HFF-Myc (cell line): ENCODE data around the gene LENG1.

ENCODE experiments used
- DNase-seq: peaks from one replicate; pipeline ENCODE4 v3.0.0-alpha.2; 2011; ENCODE audit warnings: low read depth; ENCODE audit errors: extremely low read depth
- H3K4me3 ChIP-seq: replicated peaks from 2 replicates; pipeline ENCODE4 v1.5.1; 2011; ENCODE audit warnings: low read depth, mild to moderate bottlenecking, control low read depth, low read length
- CTCF ChIP-seq: IDR thresholded peaks from 2 replicates; pipeline ENCODE4 v1.5.1; 2012; ENCODE audit warnings: mild to moderate bottlenecking, low read depth, low read length, control low read depth; ENCODE audit errors: missing control alignments

Gene LENG1

GRCh38 chr19:54124393-54124792 lies 35.1 kb downstream of the LENG1 start:
- no peak for TF ChIP-seq CTCF
- DNase-seq: no peak

GRCh38 chr19:54123682-54124081 lies 35.8 kb downstream of the LENG1 start:
- DNase-seq: no peak
- no peak overlapping the region for H3K4me3 ChIP-seq
- no peak for TF ChIP-seq CTCF

More at GRCh38 chr19:54124393-54124792, 35.1 kb downstream of the LENG1 start:
- H3K4me3 ChIP-seq: no peak overlapping the region

DNA sequence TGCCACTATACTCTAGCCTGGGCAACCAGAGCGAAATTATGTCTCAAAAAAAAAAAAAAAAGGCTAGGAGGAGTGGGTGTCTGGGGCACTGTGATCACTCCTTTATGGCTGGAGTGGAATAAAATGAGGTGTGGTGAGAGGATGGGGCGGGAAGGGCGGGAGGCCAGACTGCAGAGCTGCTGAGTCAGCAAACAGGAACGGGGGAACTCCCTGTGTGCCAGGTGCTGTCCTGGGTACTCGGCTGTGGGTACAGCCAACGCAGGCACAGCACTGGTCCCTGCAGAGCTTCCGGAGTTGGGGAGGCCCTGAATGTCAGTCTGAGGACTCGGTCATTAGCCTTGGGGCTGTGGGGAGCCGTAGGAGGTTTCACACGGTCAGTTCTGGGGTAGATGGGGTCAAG lies 38.3 kb downstream of the LENG1 start:
- no peak overlapping the region for H3K4me3 ChIP-seq
- no peak for TF ChIP-seq CTCF
- DNase-seq: no peak

DNA sequence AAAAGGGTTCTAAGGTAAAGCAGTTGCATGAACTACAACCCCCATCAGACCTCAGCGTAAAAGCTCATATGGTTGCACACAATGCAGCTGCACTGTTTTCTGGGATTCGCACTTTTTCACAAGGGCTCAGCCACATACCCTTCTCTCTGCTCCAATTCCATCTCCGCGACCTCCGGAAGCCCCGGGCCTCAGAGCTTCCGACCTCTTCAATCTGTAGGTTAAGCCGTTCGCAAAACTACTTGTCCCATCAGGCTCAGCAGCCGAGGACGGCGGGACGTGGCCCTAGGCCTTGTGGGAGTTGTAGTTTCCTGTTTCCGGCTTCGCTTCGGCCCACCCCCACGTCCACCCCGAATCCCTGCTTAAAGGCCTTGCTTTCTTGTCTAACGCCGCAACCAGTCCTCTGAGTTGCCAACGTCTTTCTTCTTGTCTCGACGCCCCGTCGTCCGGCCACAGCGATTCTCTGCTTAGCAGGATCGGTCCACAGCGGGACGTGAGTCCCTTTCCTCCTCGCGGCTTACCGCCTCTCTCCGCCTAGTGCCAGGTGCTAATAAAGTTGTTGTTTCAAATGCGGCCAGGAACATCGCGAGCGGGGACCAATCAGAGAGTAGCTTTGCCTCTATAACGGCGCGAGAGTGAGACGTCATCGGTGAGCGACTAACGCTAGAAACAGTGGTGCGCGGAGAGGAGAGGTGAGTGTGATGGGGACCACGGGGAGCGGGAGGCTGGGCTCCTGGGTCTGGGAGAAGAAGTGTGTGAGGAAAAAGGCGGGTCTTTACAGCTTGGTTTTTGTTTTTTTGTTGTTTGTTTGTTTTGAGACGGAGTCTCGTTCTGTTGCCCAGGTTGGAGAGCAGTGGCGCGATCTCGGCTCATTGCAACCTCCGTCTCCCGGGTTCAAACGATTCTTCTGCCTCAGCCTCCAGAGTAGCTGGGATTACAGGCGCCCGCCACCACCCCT lies 44.1 kb downstream of the LENG1 start, which contains the start of the genes PRPF31 and TFPT:
Gene PRPF31 (plus strand): TSS at position 646 of the 955 bp plus-strand sequence. CDS start 2,525 bp downstream, outside the sequence.
Gene TFPT (minus strand): TSS at position 549 of the 955 bp plus-strand sequence. CDS start 388 bp downstream, at position 161.
- TF ChIP-seq CTCF: no peak
- H3K4me3 ChIP-seq: peak within 1 kb of the TSS; percentile 82
- DNase-seq: peak; percentile 97

DNA sequence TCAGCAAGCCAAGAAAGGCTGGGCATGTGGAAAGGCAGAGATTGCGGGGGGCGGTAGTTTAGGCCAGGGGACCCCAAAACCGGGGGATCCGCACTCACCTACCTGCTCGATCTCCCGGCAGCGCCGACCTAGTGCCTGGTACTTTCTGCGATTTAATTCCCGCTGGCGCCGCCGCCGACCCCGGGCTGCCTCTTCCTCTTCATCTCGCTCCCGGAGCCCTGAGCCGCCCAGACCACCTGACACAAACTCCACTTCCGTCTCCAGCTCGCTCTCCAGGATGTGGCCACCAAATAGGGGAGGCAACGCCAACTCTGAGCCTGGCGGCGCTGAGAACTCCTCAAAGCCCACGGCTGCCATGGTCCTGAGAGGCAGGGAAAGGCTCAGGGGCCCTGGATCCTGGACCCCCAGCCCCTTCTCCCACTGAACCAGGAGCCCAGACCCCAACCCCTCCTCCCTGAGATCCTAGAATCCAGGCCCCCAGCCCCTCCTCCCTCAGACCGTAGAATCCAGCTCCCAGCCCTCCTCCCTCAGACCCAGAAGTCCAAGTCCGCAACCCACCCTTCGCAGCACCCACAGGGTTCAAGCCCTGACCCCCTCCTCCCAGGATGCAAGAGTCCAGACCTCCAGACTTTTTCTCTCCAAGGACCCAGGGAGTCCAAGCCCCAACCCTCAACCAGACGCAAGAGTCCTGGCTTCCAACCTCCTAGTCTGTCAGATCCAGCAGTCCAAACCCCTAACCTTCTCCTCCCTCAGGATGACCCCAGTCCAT lies 45.0 kb downstream of the LENG1 start:
- peak overlapping the region; percentile 82 for H3K4me3 ChIP-seq
- no peak for TF ChIP-seq CTCF
- DNase-seq: no peak

DNA sequence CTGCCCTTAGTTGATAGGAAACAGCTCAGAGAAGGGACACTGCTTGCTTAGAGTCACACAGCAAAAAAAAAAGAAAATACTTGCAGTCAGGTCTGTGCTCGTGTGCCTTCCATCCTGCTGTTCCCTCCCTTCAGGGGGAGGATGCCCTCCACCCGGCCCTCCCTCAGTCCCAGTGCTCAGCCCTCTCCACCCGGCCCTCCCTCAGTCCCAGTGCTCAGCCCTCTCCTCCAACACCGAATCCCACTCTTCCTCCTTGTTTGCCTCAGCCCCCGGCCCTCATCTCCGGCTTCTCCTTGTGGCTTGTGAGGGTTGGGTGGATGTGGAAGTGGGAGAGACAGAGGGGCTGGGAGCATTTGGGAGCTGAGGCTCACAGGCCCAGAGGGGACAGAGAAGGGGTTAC lies 49.9 kb downstream of the LENG1 start:
- TF ChIP-seq CTCF: no peak
- no peak for DNase-seq
- H3K4me3 ChIP-seq: no peak overlapping the region
